ENCODE data around the gene NIPAL3. TPM values are rescaled to one million over a fixed set of nuclear protein-coding genes. Genes with fewer than 3 reads are reported as not detected.
A peak's percentile ranks its signal among the peaks of the same experiment; 100 is the strongest.

The NIPAL3 gene
- total RNA-seq, 1 donor = 42.2 TPM

- no peak for TF ChIP-seq CTCF (IDR thresholded peaks at IDR 0.05; ENCODE audit: insufficient read depth, low read length)
- H3K4me3 ChIP-seq (ENCODE audit: low read depth, low read length) = no peak overlapping the region
- DNase-seq (ENCODE audit: low read depth) = no peak
Measured at GRCh38 chr1:24374891-24375786, 40.5 kb upstream of the NIPAL3 start.

GRCh38 chr1:24379733-24380315, 35.8 kb upstream of the NIPAL3 start:
- H3K4me3 ChIP-seq (ENCODE audit: low read depth, low read length) = no peak overlapping the region
- TF ChIP-seq CTCF (IDR thresholded peaks at IDR 0.05; ENCODE audit: insufficient read depth, low read length) = no peak
- peak; percentile 60 for DNase-seq (ENCODE audit: low read depth)

- H3K4me3 ChIP-seq (ENCODE audit: low read depth, low read length) = no peak overlapping the region
- no peak for TF ChIP-seq CTCF (IDR thresholded peaks at IDR 0.05; ENCODE audit: insufficient read depth, low read length)
- DNase-seq (ENCODE audit: low read depth) = no peak
Measured at GRCh38 chr1:24380508-24380907, 35.1 kb upstream of the NIPAL3 start.

GRCh38 chr1:24381256-24381655, 34.3 kb upstream of the NIPAL3 start:
- no peak for DNase-seq (ENCODE audit: low read depth)
- H3K4me3 ChIP-seq (ENCODE audit: low read depth, low read length) = no peak overlapping the region
- TF ChIP-seq CTCF (IDR thresholded peaks at IDR 0.05; ENCODE audit: insufficient read depth, low read length) = no peak

GRCh38 chr1:24382165-24382577, 33.4 kb upstream of the NIPAL3 start:
- H3K4me3 ChIP-seq (ENCODE audit: low read depth, low read length) = no peak overlapping the region
- DNase-seq (ENCODE audit: low read depth) = no peak
- no peak for TF ChIP-seq CTCF (IDR thresholded peaks at IDR 0.05; ENCODE audit: insufficient read depth, low read length)

GRCh38 chr1:24383381-24383940, 32.1 kb upstream of the NIPAL3 start:
- no peak for TF ChIP-seq CTCF (IDR thresholded peaks at IDR 0.05; ENCODE audit: insufficient read depth, low read length)
- H3K4me3 ChIP-seq (ENCODE audit: low read depth, low read length) = no peak overlapping the region
- DNase-seq (ENCODE audit: low read depth) = peak; percentile 61

All from fibroblast of the aortic adventitia (primary cell).